MCF 10A (cell line): ENCODE measurements around the gene MAP3K4. TPM values are rescaled to one million over a fixed set of nuclear protein-coding genes. Genes with fewer than 3 reads are reported as not detected.

Source experiments
- BruUV-seq: library from RNA; stranded (reverse); fragments of 400-500 nt; replicated peaks from 2 replicates; lab custom pipeline; 2021; lab: Mats Ljungman, UMichigan
- CTCF ChIA-PET: fragments of 300-600 bp; sonication (Branson Sonifier 250); formaldehyde crosslinking; extraction: SDS; loops from one replicate; lab custom pipeline; 2021; ENCODE audit warnings: antibody characterized with exemption, inconsistent platforms; lab: Yijun Ruan, JAX
- POLR2A ChIA-PET: fragments of 300-600, 350-650 bp; sonication (Branson Sonifier 250); formaldehyde crosslinking; extraction: SDS; loops from one replicate; lab custom pipeline; 2020; ENCODE audit warnings: antibody characterized with exemption, inconsistent platforms; lab: Yijun Ruan, JAX
- DNase-seq: peaks from one replicate; pipeline ENCODE4 v3.0.0-alpha.2; 2018; ENCODE audit not compliant: unreplicated experiment
- H3K27ac Mint-ChIP-seq: one replicate; pipeline ENCODE4 v1.8.0; 2022; ENCODE audit warnings: mild to moderate bottlenecking, low read depth, mixed read lengths; ENCODE audit not compliant: unreplicated experiment
- H3K27me3 Mint-ChIP-seq: one replicate; pipeline ENCODE4 v1.8.0; 2022; ENCODE audit warnings: mixed read lengths; ENCODE audit not compliant: insufficient read depth, unreplicated experiment
- H3K36me3 Mint-ChIP-seq: one replicate; pipeline ENCODE4 v1.8.0; 2022; ENCODE audit warnings: mild to moderate bottlenecking, moderate library complexity, mixed read lengths; ENCODE audit not compliant: insufficient read depth, unreplicated experiment
- H3K4me1 Mint-ChIP-seq: one replicate; pipeline ENCODE4 v1.8.0; 2022; ENCODE audit warnings: mixed read lengths; ENCODE audit not compliant: insufficient read depth, unreplicated experiment
- H3K4me3 Mint-ChIP-seq: one replicate; pipeline ENCODE4 v1.8.0; 2022; ENCODE audit warnings: mild to moderate bottlenecking, moderate library complexity, mixed read lengths; ENCODE audit not compliant: unreplicated experiment
- H3K9me3 Mint-ChIP-seq: one replicate; pipeline ENCODE4 v1.8.0; 2022; ENCODE audit warnings: mixed read lengths; ENCODE audit not compliant: unreplicated experiment
- intact Hi-C: fragments of 100-400 bp; cut with micrococcal nuclease; formaldehyde crosslinking; loops from 2 replicates; pipeline ENCODE4 v1.14.1; 2022
- total RNA-seq: library from RNA; stranded (reverse); gene quantifications from 2 replicates; pipeline ENCODE4 v1.2.3, GENCODE V29; 2022
- TF ChIP-seq, protein P1 (sequence below): fragments of 200-600 bp; IDR thresholded peaks from one replicate; pipeline ENCODE4 v1.8.0; 2022; ENCODE audit warnings: antibody characterized with exemption, mild to moderate bottlenecking; ENCODE audit not compliant: unreplicated experiment

MAP3K4 gene
- total RNA-seq, 1 experiment from 2014 or later: 38.7 TPM

DNA sequence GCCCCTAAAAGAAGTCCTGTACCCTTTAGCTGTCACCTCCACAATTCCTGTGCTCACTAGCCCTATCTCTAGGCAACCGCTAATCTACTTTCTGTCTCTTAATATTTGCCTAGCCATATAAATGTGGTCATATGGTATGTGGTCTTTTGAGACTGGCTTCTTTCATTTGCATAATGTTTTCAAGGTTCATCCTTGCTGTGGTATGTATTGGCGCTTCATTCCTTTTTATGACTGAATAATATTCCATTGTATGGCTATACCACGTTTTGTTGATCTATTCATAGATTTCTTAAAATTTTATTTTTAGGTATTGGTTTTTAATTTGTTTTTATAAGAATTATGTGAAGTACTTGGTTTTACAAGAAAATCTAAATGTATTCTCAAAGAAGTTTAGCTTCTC, 70.0 kb downstream of the MAP3K4 start:
- H3K36me3 Mint-ChIP-seq: no peaks in the 10 kb centered on the region
- H3K4me3 Mint-ChIP-seq: no peak overlapping the region
- no TSS peak for BruUV-seq
- H3K4me1 Mint-ChIP-seq: peaks cover 15% of the 10 kb centered on the region
- POLR2A ChIA-PET: interaction anchor here (1.1 kb wide), 1 partner anchor 13 kb away, joined by 3 read pairs; no protein-coding TSS in a partner anchor
- DNase-seq: no peak
- H3K27me3 Mint-ChIP-seq: no peaks in the 10 kb centered on the region
- H3K9me3 Mint-ChIP-seq: no peaks in the 10 kb centered on the region
- H3K27ac Mint-ChIP-seq: no peak overlapping the region
- intact Hi-C loops: no loop called here
- TF ChIP-seq, protein P1, sequence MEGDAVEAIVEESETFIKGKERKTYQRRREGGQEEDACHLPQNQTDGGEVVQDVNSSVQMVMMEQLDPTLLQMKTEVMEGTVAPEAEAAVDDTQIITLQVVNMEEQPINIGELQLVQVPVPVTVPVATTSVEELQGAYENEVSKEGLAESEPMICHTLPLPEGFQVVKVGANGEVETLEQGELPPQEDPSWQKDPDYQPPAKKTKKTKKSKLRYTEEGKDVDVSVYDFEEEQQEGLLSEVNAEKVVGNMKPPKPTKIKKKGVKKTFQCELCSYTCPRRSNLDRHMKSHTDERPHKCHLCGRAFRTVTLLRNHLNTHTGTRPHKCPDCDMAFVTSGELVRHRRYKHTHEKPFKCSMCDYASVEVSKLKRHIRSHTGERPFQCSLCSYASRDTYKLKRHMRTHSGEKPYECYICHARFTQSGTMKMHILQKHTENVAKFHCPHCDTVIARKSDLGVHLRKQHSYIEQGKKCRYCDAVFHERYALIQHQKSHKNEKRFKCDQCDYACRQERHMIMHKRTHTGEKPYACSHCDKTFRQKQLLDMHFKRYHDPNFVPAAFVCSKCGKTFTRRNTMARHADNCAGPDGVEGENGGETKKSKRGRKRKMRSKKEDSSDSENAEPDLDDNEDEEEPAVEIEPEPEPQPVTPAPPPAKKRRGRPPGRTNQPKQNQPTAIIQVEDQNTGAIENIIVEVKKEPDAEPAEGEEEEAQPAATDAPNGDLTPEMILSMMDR: no peak
- CTCF ChIA-PET: no interaction called here

DNA sequence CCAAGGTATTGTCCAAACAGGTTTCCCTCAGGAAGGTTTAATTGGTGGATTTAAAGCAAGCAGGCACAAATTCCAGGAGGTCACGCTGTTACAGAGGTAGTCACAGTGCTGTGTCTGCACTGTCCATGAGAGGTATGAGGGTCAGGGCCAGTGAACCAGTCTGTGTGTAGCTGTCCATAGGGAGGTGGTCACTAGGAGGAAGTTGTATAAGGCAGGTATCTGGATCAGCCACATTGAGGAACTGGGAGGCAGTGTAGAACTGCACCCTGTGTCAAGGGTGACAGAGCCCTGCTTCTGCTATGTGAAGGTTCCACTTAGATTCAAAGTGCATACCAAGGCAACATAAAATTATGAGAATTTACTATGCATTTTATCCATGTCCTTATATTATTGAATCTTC, 73.3 kb downstream of the MAP3K4 start:
- Mint-ChIP-seq H3K4me3 (no peak overlapping the region), H3K9me3 (no peaks in the 10 kb centered on the region), H3K4me1 (peaks cover 5% of the 10 kb centered on the region), H3K27ac (no peak overlapping the region), H3K27me3 (no peaks in the 10 kb centered on the region), H3K36me3 (no peaks in the 10 kb centered on the region)
- TF ChIP-seq, protein P1: no peak
- intact Hi-C loops: no loop called here
- ChIA-PET CTCF (no interaction called here), POLR2A (interaction anchor here (1.2 kb wide), 1 partner anchor 115 kb away, joined by 4 read pairs; no protein-coding TSS in a partner anchor)
- no peak for DNase-seq
- BruUV-seq: no TSS peak

DNA sequence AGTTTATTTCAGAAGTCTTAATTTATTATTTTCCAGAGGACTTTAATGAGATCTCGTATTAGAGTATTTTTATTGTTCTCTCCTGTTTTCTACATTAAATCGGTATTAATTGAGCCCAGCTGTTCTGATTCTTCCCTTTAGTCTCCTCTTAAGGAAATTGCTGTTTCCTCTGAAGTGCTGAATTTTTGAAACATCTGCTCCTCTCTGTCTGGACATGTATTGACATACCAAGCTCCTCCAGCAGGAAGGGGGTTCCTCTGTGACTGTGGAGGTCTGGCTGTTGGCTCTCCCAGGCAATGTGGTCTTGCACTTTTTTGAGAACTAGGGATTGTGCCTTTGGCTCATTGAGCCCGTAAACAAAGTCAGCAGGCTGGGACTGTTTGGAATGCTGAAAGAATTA, 74.9 kb downstream of the MAP3K4 start:
- POLR2A ChIA-PET: interaction anchor here (0.5 to 0.7 kb wide), 2 partner anchors 23 to 123 kb away, joined by 3 read pairs; no protein-coding TSS in a partner anchor

DNA sequence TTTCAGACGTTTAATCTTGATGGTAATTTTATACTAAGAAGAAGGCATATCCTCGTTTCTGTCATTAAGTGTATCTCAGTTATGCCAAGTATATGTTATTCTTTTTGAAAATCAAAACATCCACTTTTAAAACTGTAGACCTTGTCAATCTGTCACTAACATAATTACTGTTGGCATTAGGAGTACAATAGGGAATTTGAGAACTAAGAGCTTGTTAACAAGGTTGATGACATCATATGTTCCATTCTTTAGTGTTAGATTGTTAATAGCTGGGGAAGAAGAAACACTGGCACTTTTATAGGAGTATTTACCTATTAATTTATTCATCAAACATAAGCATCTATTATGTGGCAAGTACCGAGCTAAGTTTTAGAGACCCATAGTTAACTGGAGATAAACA, 76.2 kb downstream of the MAP3K4 start:
- CTCF ChIA-PET: interaction anchor here (0.6 to 1.2 kb wide), 2 partner anchors 15 to 381 kb away, joined by 3 read pairs; no protein-coding TSS in a partner anchor
- H3K4me1 Mint-ChIP-seq: peaks cover 5% of the 10 kb centered on the region
- DNase-seq: no peak
- H3K9me3 Mint-ChIP-seq: no peaks in the 10 kb centered on the region
- H3K27ac Mint-ChIP-seq: no peak overlapping the region
- POLR2A ChIA-PET: interaction anchor here (1.7 kb wide), 1 partner anchor 34 kb away, joined by 4 read pairs; no protein-coding TSS in a partner anchor
- TF ChIP-seq, protein P1: no peak
- BruUV-seq: no TSS peak
- H3K27me3 Mint-ChIP-seq: no peaks in the 10 kb centered on the region
- intact Hi-C loops: no loop called here
- no peak overlapping the region for H3K4me3 Mint-ChIP-seq
- no peaks in the 10 kb centered on the region for H3K36me3 Mint-ChIP-seq

More for the DNA sequence above, 74.9 kb downstream of the MAP3K4 start:
- H3K4me3 Mint-ChIP-seq: no peak overlapping the region
- intact Hi-C loops: no loop called here
- H3K9me3 Mint-ChIP-seq: no peaks in the 10 kb centered on the region
- no TSS peak for BruUV-seq
- H3K36me3 Mint-ChIP-seq: no peaks in the 10 kb centered on the region
- TF ChIP-seq, protein P1: no peak
- no peak overlapping the region for H3K27ac Mint-ChIP-seq
- CTCF ChIA-PET: interaction anchor here (0.6 to 0.9 kb wide), 2 partner anchors 185 to 334 kb away, joined by 3 to 4 read pairs; no protein-coding TSS in a partner anchor
- H3K27me3 Mint-ChIP-seq: no peaks in the 10 kb centered on the region
- no peak for DNase-seq
- H3K4me1 Mint-ChIP-seq: peaks cover 5% of the 10 kb centered on the region
